ENCODE measurements around the gene SOX10.

The SOX10 gene

DNA sequence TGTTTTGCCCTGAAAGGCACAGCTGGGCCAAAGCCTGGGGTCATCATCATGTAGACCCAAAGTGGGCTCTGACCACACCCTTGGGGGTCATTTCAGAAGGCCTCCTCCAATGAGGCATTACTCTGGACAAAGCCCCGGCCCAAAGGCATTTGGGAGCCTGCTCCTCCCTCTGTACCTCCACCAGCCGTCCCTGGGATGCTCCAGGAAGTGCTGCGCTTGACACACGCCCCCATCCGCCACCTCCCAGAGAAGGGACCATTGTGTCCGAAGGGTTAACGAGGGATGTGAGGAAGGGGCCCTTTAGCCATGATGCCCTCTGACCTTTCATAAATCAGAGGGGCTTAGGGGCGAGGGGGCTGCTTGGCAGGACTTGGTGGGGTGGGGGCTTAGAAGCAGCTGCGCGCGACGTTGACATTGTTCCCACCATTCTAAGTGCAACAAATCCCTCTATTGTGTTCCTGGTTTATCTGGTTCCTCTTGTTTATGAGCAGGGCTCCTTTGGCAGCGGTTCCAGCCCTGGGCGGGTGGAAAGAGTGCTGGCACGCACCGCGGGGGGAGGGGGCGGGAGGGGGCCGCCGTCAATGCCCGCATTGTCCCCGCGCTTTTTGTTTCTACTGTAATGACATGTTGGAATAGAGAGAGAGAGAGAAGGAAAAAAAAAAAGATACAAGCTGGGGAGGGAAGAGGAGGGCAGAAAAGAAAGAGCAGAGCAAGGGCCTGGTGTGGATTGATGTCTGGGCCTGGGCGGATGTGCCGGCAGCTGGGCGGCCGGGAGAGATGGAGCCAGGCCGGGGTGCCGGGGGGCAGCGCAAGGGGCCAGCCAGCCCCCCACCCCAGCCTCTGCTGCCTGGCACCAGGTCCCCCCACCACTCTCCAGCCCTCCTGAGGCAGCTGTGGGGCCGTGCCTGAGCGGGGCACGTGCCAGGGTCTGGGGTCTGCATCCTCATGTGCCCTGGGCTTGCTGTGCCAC is 32.1 kb upstream of the SOX10 start:
- no peak for DNase-seq

GRCh38 chr22:38014083-38014482 is 29.7 kb upstream of the SOX10 start:
- no peak for DNase-seq

- no peak for DNase-seq
Measured at GRCh38 chr22:38012604-38013072, 28.3 kb upstream of the SOX10 start.

DNA sequence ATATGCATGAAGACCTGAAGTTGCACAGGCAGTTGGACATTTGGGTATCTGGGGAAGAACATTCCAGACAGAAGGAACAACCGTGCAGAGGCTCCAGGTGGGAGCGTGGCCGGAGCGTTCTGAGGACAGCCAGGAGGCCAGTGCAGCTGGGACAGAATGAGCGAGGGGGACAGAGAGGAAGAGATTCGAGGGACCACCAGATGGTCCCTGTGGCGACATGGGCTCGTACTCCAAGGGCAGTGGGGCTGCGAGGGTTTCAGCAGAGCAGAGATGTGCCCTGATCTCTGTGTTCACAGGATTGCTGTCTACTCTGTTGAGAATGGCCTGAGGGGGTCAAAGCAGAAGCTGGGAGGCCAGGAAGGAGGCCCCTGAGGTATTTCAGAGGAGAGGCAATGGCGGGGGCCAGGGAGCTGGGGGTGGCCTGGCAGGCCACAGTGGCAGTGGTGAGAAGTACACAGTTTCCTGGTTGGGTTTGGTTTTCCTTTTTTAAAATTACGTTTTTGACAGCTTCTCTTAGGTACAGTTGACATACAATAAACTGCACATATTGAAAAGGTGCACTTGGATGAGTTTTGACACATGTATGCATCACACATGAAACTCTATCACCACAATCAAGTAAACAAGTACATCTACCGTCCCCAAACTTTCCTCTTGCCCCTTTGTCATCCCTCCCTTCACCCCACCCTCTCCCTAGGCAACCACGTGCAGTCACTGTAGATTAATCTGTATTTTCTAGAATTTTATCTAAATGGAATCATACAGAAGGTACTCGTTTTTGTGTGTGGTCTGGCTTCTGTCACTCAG is 24.8 kb upstream of the SOX10 start:
- no peak for DNase-seq

DNA sequence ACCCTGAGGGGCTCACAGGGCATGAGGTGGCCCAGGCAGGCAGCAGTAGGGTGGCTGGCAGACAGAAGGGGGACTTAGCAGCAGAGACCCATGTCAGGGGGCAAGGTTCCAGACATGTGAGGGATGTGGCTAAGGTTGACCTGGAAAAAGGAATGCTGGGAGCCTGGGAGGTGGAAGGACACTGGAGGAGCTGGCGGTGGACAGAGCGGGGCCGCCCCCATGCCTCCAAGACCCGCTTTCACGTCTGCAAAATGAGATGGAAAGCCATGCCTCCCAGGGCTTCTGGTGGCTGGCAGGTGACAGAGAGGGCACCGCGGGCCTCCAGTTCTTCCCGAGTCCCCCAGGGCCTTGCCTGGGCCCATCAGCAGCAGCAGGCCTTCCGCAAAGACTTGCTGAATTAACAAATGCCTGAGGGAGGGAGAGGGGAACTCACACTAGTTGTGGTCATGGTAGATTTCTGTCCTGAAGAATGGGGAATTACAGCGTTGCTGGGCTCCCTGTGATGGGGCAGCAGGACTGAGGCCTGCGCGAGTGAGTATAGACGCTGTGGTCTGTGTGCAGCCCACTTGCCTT is 23.1 kb upstream of the SOX10 start:
- no peak for DNase-seq

GRCh38 chr22:38006906-38007305 is 22.6 kb upstream of the SOX10 start:
- DNase-seq = no peak

GRCh38 chr22:38005943-38006342 is 21.6 kb upstream of the SOX10 start:
- DNase-seq = no peak

- no peak for DNase-seq
Measured at GRCh38 chr22:37999640-38000272, 15.4 kb upstream of the SOX10 start.

GRCh38 chr22:37999236-37999635 is 14.9 kb upstream of the SOX10 start:
- no peak for DNase-seq

GRCh38 chr22:37998543-37998942 is 14.2 kb upstream of the SOX10 start:
- no peak for DNase-seq

DNA sequence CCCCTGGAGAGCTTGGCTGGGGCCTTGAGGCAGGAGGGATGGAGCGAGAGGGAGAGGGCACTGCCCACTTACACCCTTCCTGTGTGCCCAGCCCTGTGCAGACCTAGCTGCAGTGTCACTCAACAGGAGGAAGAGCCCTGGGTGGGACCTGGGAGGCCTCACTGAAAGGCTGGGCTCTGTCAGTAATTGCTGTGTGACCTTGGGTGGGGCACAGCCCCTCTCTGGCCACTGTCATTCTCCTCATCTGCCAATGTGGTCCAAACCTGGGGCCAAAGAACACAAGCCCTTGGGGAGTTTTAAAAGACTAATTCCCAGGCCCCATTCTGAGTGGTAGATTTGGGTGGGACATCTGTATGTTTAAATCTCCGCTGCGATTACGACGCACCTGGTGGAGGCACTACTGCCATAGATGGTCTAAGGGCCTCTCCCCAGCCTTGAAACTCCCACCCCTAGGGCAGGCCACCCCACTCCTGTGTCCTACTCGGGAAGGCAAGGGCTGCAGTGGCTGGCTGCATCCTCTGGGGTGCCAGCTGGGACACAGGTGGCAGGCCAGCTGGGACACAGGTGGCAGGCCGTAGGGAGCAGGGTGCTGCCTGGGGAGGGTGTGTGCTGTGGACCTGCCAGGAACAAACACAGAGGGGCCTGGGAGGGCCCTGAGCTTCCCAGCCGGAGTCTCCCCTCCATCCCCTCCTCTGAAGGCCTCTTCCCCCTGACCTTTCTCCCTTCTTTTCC is 12.3 kb upstream of the SOX10 start:
- DNase-seq = no peak

DNA sequence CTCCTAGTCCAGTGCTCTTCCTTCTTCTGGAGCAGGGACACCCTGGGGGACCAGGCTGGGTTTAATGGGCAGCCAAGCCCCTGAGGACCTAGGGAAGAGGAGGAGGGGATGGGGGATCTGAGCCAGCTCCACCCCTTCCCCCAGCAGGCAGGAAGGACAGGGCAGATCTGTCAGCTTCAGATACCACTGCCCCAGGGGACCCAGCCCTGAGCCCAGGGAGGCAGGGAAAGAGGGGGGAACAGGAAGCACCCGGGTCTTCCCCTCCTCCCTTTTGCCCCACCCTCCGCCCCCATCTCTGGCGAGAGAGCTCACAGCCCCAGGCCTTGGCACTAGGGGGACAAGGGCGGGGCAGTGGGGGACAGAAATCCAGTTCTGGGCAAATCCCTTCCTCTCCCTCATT is 11.7 kb upstream of the SOX10 start:
- DNase-seq = no peak

DNA sequence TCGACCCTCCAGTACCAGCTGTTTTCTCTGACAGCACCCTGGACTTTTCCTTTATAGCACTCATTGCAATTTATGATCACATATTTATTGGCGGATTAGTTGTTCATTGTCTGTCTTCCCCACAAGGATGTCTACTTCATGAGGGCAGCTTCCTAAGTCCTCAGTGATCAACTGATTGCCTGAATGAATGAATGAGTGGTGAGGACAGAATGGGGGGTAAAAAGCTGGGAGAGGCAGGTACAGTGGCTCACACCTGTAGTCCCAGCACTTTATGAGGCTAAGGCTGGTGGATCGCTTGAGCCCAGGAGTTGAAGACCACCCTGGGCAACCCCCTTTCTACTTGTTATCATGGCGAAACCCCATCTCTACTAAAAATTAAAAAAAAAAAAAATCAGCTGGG is 11.1 kb upstream of the SOX10 start:
- DNase-seq = no peak

DNA sequence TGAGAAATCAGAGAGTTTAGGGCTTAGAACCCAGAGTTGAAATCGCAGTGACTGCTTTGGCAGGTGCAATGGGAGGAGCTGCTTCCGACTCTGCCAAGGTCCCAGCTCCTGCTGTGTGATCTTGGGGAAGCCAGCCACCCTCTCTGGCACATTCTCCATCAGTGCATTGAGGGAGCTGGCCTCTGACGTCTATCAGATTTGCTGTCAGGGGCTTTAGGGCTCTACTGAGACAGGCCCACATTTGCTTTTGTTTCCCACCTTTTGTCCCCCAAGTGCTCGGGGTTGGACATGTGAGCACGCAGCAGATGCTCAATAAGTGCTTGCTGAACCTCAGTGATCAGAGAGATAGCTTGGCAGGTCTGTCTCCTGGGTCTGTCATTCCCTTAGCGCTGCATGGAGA is 10.6 kb upstream of the SOX10 start:
- no peak for DNase-seq

GRCh38 chr22:37994049-37994448 is 9.7 kb upstream of the SOX10 start:
- DNase-seq = no peak

DNA sequence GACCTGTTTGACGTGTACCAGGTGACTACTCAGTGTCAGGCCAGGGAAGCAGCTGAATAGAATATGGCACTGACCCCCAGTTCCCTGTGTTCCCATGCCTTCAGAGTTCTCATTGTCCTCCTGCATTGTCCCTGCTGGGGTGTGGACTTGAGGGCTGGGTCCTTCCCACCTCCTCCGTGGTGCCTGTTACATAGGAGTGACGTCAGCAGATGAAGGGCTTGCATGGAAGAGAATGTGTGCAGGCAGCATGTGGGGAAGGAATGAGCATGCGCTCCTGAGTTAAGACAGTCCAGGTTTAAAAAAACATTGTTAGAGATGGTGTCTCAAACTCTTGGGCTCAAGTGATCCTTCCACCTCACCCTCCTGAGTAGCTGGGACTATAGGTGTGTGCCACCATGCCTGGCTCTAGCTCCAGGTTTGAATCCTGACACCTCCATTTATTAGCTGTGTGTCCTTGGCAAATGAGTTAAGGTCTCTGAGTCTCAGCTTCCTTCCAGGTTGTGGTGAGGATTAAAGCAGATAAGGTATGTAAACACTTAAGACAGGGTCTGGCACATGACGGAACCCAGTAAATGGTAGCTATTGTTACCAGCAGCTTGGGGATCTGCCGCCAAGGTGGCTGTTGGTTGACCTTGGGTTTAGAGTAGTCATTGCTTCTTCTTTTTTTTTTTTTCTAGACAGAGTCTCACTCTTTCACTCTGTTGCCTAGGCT is 7.5 kb upstream of the SOX10 start:
- DNase-seq = no peak

DNA sequence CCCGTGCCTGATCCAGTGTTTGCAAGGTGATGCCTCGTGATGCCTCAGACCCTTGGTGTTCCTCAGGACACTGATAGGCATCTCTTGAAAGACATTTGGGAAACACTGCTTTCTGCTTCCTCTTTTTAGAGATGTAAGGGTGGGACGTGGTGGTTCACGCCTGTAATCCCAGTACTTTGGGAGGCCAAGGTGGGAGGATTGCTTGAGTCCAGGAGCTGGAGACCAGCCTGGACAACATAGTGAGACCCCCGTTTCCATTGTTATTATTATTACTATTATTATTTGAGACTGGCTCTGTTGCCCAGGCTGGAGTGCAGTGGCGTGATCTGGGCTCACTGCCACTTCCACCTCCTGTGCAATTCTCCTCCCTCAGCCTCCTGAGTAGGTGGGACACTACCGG is 6.5 kb upstream of the SOX10 start:
- DNase-seq = no peak

GRCh38 chr22:37990301-37990700 is 5.9 kb upstream of the SOX10 start:
- no peak for DNase-seq

DNA sequence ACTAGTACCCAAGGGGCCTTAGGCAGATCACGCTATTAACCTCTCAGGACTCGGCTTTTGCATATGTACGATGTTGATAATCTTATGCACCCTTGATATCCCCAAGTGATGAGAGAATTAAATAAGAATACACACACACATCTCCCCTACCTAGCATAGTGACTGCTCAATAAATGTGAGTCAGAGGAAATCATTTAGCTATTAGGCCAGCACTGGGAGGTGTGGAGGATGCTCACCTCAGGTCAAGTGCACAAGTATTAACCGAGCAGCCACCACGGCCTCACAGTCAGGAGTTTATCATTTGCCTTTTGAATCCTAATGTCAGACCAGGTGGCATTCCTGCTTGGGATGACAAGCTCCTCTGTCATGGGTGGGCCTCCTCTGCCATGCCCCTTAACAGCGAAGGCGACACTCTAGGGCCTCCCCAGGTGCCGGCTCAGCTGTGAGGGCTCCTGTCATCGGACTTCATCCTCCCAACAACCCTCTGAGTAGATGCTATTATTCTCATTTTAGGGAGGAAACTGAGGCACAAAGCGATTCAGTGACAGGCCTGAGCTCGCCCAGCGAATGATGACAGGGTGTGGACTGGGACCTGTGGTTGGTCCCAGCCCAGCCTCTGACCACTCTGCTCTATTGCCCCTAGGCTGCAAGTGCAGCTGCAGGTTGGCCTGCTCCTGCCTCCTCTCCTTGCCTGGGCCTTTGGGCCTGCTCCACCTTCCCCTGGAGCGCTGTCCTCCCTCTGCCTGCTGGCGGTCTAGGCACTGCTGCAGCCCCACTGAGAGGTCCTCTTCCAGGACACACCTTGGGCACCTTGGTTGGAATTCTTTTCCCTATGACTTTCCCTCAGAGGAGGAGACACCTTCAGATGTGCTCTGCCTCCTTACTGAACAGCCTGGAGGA is 5.0 kb upstream of the SOX10 start:
- no peak for DNase-seq

DNA sequence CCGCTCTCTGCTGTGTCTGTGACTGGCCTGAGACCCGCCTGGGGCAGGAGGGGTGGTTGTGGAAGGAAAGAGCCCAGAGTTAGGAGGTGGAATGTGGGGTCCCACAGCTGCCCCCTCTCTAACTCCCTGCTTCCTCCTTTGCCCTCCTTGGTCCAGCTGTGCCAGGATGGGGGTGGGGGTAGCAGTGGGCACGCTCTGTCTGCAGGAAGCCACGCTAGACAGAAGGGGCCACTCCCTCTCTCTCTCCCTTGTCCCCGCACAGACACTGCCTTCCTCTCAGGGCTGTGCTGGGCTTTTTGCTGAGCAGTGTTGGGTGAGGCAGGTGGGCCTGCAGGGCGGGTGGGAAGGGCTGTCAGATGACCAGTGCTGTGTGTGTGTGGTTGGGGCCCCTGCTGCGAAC is 2.0 kb upstream of the SOX10 start:
- DNase-seq = no peak
